Fibroblast of the conjunctiva (primary cell): ENCODE results near the gene PTPRN2.
"Not testable (repeated sequence)": the region's sequence is repeated elsewhere in the genome, so short reads cannot be mapped to it uniquely, and the experiment has no call there.

Experiments
- DNase-seq: peaks from one replicate; pipeline ENCODE4 v3.0.0-alpha.2; 2010; ENCODE audit warnings: low read depth

PTPRN2 gene

DNA sequence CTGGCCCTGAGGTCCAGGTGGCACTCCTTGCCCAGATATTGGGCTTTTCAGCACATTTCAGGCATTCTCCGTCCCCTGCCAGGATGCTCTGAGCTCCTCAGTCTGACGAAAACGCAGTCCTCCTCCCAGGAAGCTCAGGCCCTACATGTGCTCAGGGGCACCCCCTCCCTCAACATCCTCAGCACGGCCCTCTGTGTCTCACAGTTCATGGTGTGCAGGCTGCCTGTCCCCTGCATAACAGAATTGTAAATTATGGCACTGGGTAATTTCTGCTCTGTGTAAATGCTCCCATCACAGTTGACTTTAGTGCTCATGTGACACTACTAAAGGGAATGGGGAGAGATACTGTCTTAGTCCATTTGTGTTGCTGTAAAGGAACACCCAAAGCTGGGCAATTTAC, 687.1 kb downstream of the PTPRN2 start:
- DNase-seq = no peak

- DNase-seq = no peak
Observed at GRCh38 chr7:157900011-157900410, 687.6 kb downstream of the PTPRN2 start.

DNA sequence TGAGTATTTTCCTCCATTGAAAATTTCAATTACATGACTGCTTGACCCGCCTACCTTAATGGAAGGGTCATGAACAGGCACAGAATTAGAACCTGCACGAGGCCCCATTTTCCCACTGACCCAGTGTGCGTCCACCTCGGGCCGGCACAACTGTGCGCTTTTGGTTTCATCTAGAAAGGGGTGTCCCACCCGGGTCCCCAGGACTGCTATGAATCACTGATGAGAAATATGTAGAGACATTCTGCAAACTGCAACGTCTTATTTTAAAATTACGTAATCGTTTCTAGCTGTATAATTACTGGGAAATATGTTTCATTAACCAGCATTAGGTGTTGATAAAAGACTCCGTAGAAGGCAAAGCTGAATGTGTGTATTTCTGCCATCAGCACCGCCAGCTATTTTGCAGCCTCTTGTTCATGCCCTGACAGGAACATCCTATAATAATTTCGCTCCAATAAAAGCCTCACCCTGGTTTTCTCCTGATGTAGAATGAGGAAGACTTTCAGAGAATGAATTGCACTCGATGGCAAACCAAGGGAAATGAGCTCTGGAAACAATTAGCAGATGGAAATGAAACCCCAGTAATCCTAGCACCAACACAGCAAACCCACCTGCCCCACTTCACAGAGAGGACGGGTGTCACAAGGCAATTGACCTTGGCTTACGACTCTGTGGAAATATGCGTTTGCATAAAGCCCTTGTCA, 688.7 kb downstream of the PTPRN2 start:
- DNase-seq = no peak

DNA sequence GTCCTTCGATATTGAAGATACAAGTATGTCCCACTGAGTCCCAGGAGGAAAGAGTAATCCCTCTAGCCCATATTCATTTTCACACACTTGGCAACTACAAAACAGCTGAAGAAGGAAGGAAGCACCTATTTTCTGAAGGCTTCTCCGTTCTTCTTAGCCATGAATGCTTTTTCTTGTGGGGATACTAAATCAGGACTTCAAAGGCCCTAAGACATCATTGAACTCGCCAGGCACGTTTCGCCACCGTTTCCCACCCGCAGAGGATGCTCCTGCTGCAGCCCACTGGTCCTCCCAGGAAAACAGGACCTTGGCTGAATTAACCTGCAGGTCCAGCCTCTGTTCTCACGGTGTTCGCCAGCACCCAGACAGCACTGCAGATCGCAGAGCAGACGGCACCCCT, 689.4 kb downstream of the PTPRN2 start:
- DNase-seq = no peak

DNA sequence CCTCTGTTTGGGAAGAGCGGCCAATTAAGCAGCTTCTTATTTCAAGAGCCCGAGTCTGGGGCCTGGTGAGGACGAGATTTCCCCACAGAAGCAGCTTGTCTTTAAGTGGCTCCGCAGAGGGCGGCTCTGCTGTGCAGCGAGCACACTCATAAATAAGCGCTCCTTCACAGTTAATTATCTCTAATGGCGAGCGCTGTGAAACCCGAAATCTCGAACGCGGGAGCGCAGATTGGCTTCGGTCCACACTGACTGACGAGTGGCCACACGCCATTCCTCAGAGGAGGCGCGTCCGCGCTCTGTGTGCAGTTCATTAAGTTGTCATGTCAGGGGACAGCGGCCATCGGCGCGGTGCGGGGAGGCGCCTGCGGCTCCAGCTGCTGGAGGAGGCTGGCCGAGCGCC, 689.9 kb downstream of the PTPRN2 start:
- no peak for DNase-seq

- no peak for DNase-seq
Observed at GRCh38 chr7:157896774-157897555, 690.7 kb downstream of the PTPRN2 start.

GRCh38 chr7:157896376-157896675, 691.3 kb downstream of the PTPRN2 start:
- not testable (repeated sequence) for DNase-seq

- no peak for DNase-seq
Observed at GRCh38 chr7:157895520-157896375, 691.9 kb downstream of the PTPRN2 start.

GRCh38 chr7:157895098-157895497, 692.5 kb downstream of the PTPRN2 start:
- DNase-seq = not testable (repeated sequence)

GRCh38 chr7:157893535-157894044, 694.0 kb downstream of the PTPRN2 start:
- no peak for DNase-seq

- no peak for DNase-seq
Observed at GRCh38 chr7:157892751-157893523, 694.7 kb downstream of the PTPRN2 start.

DNA sequence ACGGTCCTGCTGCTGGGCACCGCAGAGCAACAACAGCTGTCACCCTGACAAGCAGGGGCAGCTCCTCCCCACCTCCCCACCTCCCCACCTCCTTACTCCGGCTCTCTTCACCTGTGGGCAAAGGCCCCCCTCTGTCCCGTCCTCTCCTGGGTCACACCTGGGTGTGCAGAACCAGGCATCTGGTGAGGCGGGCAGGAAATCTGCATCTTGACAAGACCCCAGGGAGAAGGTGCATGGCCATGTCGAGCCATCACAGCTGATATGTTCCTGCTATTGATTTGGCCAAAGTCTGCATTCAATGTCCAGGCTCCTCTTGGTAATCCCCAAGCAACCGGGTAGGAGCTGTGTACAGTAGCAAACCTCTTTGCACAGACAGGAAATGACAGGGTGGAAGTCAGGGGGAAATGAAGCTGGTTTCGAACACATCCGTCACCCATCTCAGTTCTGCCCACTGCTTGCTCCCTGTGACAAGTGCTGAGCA, 696.7 kb downstream of the PTPRN2 start:
- DNase-seq = no peak

DNA sequence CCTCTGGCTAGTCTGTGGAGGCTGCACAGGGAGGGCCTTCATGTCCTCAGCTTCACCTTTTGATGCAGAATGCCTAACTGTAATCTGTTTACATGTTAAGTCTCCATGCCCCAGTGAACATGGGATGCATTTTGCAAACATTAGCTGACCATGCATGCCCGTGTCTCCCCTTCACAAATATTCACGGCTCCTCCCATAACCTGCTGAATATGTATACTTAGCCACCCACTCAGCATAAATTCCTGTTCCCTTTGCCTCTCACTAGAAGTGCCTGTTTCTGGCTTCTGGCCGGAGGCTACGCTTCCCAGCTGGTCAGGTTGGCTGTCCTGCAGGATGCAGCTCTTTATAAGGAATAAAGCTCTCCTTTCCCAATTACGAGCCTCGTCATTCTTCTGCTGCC, 698.1 kb downstream of the PTPRN2 start:
- DNase-seq = no peak

- DNase-seq = no peak
Observed at GRCh38 chr7:157888579-157888978, 699.0 kb downstream of the PTPRN2 start.

DNA sequence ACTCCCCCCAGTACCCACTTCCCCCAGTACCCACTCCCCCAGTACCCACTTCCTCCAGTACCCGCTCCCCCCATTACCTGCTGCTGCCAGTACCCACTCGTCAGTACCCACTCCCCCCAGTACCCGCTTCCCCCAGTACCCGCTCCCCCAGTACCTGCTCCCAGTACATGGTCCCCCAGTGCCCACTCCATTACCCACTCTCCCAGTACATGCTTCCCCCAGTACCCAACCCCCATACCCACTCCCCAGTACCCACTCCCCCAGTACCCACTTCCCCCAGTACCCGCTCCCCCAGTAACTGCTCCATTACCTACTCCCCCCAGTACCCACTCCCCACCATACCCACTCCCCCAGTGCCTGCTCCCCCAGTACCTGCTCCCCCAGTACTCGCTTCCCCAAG, 700.2 kb downstream of the PTPRN2 start:
- DNase-seq = no peak

- no peak for DNase-seq
Observed at GRCh38 chr7:157886711-157887110, 700.9 kb downstream of the PTPRN2 start.

DNA sequence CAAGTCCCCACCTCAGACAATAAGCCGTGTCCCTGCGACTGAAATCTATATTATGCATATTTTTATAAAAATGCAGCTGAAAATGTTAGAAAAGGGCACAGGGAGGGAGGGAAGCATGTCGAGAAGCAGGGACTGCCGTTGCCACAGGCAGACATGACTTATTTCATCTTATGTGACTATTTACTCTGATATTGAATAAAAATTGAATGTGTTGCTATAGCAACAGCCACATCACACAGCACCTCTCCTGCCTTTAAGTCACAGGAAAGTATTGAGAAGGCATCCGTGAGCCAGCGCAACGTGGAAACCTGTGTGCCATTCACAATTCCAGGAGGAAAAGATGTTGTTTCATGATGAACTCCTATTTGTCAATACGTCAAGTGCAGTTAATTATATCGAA, 701.4 kb downstream of the PTPRN2 start:
- DNase-seq = no peak

DNA sequence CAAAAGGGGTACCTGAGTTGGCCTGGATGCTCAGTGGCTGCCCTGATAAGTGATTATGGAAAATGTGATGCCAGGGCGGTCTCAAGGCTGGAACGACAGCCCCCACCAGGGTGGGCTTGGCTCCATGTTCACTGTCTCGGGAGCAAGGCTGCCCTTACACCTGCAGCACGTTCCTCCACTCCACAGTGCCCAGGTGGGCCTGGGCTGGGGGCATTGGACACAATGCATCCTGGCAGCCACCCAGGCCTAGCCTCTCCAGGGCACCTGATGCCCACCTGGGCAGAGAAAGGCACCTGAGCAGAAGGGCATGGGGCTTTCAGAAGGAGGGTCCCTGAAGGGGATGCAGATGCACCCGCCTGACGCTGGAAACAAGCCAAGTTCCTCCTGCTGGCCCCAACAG, 702.5 kb downstream of the PTPRN2 start:
- no peak for DNase-seq

- no peak for DNase-seq
Observed at GRCh38 chr7:157884461-157885062, 703.1 kb downstream of the PTPRN2 start.

DNA sequence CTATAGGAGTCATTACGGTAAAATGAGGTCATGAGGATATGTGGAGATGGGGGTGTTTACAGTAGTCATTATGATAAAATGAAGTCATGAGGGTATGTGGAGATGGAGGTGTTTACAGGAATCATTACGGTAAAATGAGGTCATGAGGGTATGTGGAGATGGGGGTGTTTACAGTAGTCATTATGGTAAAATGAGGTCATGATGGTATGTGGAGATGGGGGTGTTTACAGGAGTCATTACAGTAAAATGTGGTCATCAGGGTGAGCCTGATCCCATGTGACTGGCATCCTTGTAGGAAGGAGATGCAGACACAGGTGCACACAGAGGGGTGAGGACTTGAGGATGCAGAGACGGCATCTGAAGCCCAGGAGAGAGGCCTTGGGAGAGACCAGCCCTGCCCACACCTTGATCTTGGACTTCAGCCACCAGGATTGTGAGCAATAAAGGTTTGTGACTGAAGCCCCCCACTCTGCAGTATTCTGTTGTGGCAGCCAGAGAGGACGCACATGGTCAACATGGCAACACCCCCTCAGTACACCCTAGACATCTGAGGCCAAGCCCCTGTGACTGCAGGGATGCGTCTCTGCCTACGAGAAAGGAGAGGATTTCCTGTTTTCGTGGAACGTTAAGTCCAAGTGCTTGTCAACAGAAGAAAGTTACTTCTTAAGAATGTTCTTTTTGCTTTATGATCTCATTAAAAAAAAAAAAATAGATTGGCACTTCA, 706.4 kb downstream of the PTPRN2 start:
- no peak for DNase-seq

DNA sequence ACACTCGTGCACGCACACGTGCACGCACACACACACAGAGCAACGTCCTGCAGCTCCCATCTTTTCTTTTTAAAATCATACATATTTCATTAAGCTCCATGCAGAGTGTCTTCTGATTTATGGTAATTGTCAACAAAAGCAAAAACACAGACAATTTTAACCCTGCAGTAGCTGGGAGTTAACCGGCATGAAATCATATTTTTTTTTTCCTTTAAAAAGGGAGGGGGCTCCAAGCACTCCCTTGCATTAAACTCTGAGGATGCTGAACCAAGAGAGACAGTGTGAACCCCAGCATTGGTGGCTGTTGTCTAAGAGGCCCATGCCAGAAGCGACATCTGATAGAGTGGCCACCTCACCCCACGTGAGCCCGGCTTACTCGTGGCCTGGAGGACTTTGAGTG, 708.2 kb downstream of the PTPRN2 start:
- DNase-seq = no peak
